ENCODE measurements around the gene TNFAIP2.
"Not testable (repeated sequence)": the region's sequence is repeated elsewhere in the genome, so short reads cannot be mapped to it uniquely, and the experiment has no call there.

TNFAIP2 gene

GRCh38 chr14:103107455-103107854, 15.8 kb upstream of the TNFAIP2 start:
- no peak for DNase-seq (ENCODE audit: low spot score)

GRCh38 chr14:103107941-103108748, 15.1 kb upstream of the TNFAIP2 start:
- no peak for DNase-seq (ENCODE audit: low spot score)

- DNase-seq (ENCODE audit: low spot score), result no peak
Measured at GRCh38 chr14:103108749-103109207, 14.5 kb upstream of the TNFAIP2 start.

GRCh38 chr14:103109535-103110441, 13.5 kb upstream of the TNFAIP2 start:
- no peak for DNase-seq (ENCODE audit: low spot score)

- no peak for DNase-seq (ENCODE audit: low spot score)
Measured at GRCh38 chr14:103110681-103111231, 12.5 kb upstream of the TNFAIP2 start.

GRCh38 chr14:103111232-103111868, 11.9 kb upstream of the TNFAIP2 start:
- DNase-seq (ENCODE audit: low spot score), result no peak

- DNase-seq (ENCODE audit: low spot score), result no peak
Measured at GRCh38 chr14:103112400-103113243, 10.6 kb upstream of the TNFAIP2 start.

- DNase-seq (ENCODE audit: low spot score), result no peak
Measured at GRCh38 chr14:103113303-103113702, 10.0 kb upstream of the TNFAIP2 start.

GRCh38 chr14:103113774-103114173, 9.5 kb upstream of the TNFAIP2 start:
- no peak for DNase-seq (ENCODE audit: low spot score)

GRCh38 chr14:103115086-103115679, 8.1 kb upstream of the TNFAIP2 start:
- DNase-seq (ENCODE audit: low spot score), result not testable (repeated sequence)

GRCh38 chr14:103115845-103116572, 7.3 kb upstream of the TNFAIP2 start:
- DNase-seq (ENCODE audit: low spot score), result no peak

GRCh38 chr14:103116636-103117035, 6.6 kb upstream of the TNFAIP2 start:
- DNase-seq (ENCODE audit: low spot score), result no peak

- DNase-seq (ENCODE audit: low spot score), result not testable (repeated sequence)
Measured at GRCh38 chr14:103117499-103117898, 5.8 kb upstream of the TNFAIP2 start.

- no peak for DNase-seq (ENCODE audit: low spot score)
Measured at GRCh38 chr14:103118018-103118662, 5.1 kb upstream of the TNFAIP2 start.

- DNase-seq (ENCODE audit: low spot score), result no peak
Measured at GRCh38 chr14:103118663-103119404, 4.4 kb upstream of the TNFAIP2 start.

- not testable (repeated sequence) for DNase-seq (ENCODE audit: low spot score)
Measured at GRCh38 chr14:103119527-103119926, 3.7 kb upstream of the TNFAIP2 start.

GRCh38 chr14:103121121-103121845, 2.0 kb upstream of the TNFAIP2 start:
- DNase-seq (ENCODE audit: low spot score), result no peak

All from ecto neural progenitor cell (in vitro differentiated cells).